Measurements from ENCODE around the gene ID2. TPM values are rescaled to one million over a fixed set of nuclear protein-coding genes. Genes with fewer than 3 reads are reported as not detected.

Gene ID2
- total and polyA plus RNA-seq, 2 experiments from 2014 or later: 468 to 668 TPM

- H3K27ac ChIP-seq: no peak overlapping the region
- peaks cover 32% of the 10 kb centered on the region; the same call in 1 of the 2 replicates for H3K36me3 ChIP-seq (ENCODE audit: low read depth)
- 79 to 80% methylated on average over 9 of the region's 9 CpGs for WGBS, 2 experiments (ENCODE audit: low coverage in 1 of 2, low lambda C conversion rate in 2 of 2, missing lambda C conversion rate in 2 of 2)
- H2AFZ ChIP-seq: no peak overlapping the region
- no peaks in the 10 kb centered on the region for H3K79me2 ChIP-seq (ENCODE audit: insufficient read depth)
- H3F3A ChIP-seq (ENCODE audit: insufficient read depth): 0 out of 2 replicates have a peak, but pooled peaks cover 3% of the 10 kb centered on the region
- no peak for TF ChIP-seq EZH2 (IDR thresholded peaks at IDR 0.05; ENCODE audit: insufficient read depth, poor library complexity, severe bottlenecking)
- no peak for TF ChIP-seq EZH2phosphoT487 (IDR thresholded peaks at IDR 0.05; ENCODE audit: insufficient read depth, low read depth)
- no peaks in the 10 kb centered on the region for H3K9me3 ChIP-seq (ENCODE audit: low read depth)
- no peaks in the 10 kb centered on the region for H4K20me1 ChIP-seq (ENCODE audit: insufficient read depth)
- H3K4me2 ChIP-seq (ENCODE audit: unreplicated experiment): no peak overlapping the region
- no peak overlapping the region for H3K4me3 ChIP-seq
- in situ Hi-C loops (cut with MboI): no loop called here
- no peak overlapping the region for H3K9ac ChIP-seq
- no peaks in the 10 kb centered on the region for H3K27me3 ChIP-seq (replicated peaks; ENCODE audit: insufficient read depth)
- H3K9me2 ChIP-seq (ENCODE audit: insufficient read depth): no peaks in the 10 kb centered on the region
- H3K4me1 ChIP-seq (ENCODE audit: insufficient read depth): no peaks in the 10 kb centered on the region
- DNase-seq: no peak
Observed at GRCh38 chr2:8729939-8730338, 48.1 kb downstream of the ID2 start.

GRCh38 chr2:8732601-8733000 lies 50.7 kb downstream of the ID2 start:
- Histone ChIP-seq H3K36me3 (ENCODE audit: low read depth) (peaks cover 33% of the 10 kb centered on the region; the same call in 1 of the 2 replicates), H3K9ac (no peak overlapping the region), H3K4me1 (ENCODE audit: insufficient read depth) (peaks cover 6% of the 10 kb centered on the region), H3K79me2 (ENCODE audit: insufficient read depth) (no peaks in the 10 kb centered on the region), H3F3A (ENCODE audit: insufficient read depth) (no peaks in the 10 kb centered on the region), H3K27me3 (replicated peaks; ENCODE audit: insufficient read depth) (no peaks in the 10 kb centered on the region), H3K9me2 (ENCODE audit: insufficient read depth) (no peaks in the 10 kb centered on the region), H2AFZ (no peak overlapping the region), H3K27ac (no peak overlapping the region), H3K4me3 (no peak overlapping the region), H4K20me1 (ENCODE audit: insufficient read depth) (no peaks in the 10 kb centered on the region), H3K4me2 (ENCODE audit: unreplicated experiment) (no peak overlapping the region), H3K9me3 (ENCODE audit: low read depth) (no peaks in the 10 kb centered on the region)
- WGBS, 2 experiments (ENCODE audit: low coverage in 1 of 2, low lambda C conversion rate in 2 of 2, missing lambda C conversion rate in 2 of 2): 96 to 99% methylated on average over 10 of the region's 10 CpGs
- in situ Hi-C loops (cut with MboI): no loop called here
- no peak for TF ChIP-seq EZH2phosphoT487 (IDR thresholded peaks at IDR 0.05; ENCODE audit: insufficient read depth, low read depth)
- TF ChIP-seq EZH2 (IDR thresholded peaks at IDR 0.05; ENCODE audit: insufficient read depth, poor library complexity, severe bottlenecking): no peak
- no peak for DNase-seq

Other genes with a start within 250 kb of the ID2 start
- 52.2 and 76.4 TPM in 2 replicates for gene KIDINS220, start 155.6 kb downstream of the ID2 start, total RNA-seq (2014; rRNA removed; shearing (Covaris generic))
- gene KIDINS220, start 155.6 kb downstream of the ID2 start, polyA plus RNA-seq (2016; fragmentation: Nextera tagmentation; extraction: Ambion mirVana): 23.4 and 25.0 TPM in 2 replicates

Data from GM23248 (cell line).